ENCODE results near the gene CLIP3. TPM values are rescaled to one million over a fixed set of nuclear protein-coding genes. Genes with fewer than 3 reads are reported as not detected.

The CLIP3 gene
- polyA plus RNA-seq, 2 of the 4 experiments (the other 2 are of a cell fraction) = 1.1 to 1.5 TPM

DNA sequence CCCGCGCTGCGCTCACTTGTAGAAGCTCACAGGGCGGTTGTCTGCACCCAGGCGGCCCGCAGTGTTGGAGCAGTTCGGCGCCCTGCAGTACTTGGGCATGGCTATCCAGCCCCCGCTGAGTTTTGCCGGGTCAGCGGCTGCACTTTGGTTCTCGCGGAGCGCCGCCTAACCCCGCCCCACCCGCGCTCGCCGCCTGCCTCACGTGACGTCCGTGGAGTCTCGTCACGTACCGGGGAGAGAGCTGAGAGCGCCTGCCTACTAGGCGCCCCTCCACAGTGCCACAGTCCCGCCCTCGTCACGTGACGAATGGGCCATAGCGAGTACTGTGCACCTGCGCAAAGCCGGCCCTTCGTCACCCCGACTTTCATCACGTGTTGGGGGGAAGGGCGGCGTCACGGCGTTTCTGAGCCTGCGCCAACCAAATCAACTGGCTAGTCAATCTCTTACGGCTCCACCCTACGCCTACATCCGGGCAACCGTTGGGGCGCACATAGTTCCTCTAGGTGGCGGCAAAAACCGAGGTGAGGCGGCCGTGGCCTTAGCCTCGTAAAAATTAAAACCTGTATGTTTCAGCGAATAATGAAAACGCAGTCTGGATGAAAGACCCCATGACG lies 21.6 kb upstream of the CLIP3 start, which contains the start of gene THAP8 (continued):
- TF ChIP-seq REST (IDR thresholded peaks at IDR 0.05) = no peak
- TF ChIP-seq TP53 (CRISPR knock-in tag; IDR thresholded peaks at IDR 0.05) = peak; percentile 60; the same call in 1 of the 2 replicates
- TF ChIP-seq FOXS1 (CRISPR knock-in tag; IDR thresholded peaks at IDR 0.05) = no peak
- no peak for TF ChIP-seq ZFP36 (IDR thresholded peaks at IDR 0.05; ENCODE audit: borderline replicate concordance, partially characterized antibody)
- peak; percentile 68 for TF ChIP-seq CHD2 (IDR thresholded peaks at IDR 0.05; ENCODE audit: low read length, partially characterized antibody)
- TF ChIP-seq POLR2A (IDR thresholded peaks at IDR 0.05; ENCODE audit: low read length) = peak; percentile 93
- TF ChIP-seq FOSB (CRISPR knock-in tag; IDR thresholded peaks at IDR 0.05) = no peak
- TF ChIP-seq CHD4 (IDR thresholded peaks at IDR 0.05; ENCODE audit: borderline replicate concordance) = no peak
- peak; percentile 98 for TF ChIP-seq NPAS2 (CRISPR knock-in tag; IDR thresholded peaks at IDR 0.05; ENCODE audit: borderline replicate concordance)
- no peak for TF ChIP-seq RARB (CRISPR knock-in tag; IDR thresholded peaks at IDR 0.05)
- no peak for TF ChIP-seq NFE2L2 (conservative IDR thresholded peaks at IDR 0.05; ENCODE audit: low read length)
- 0 out of 4 replicates have a peak, but pooled peaks of 1 of the 2 experiments have one; percentile 53 for TF ChIP-seq CEBPB (IDR thresholded peaks at IDR 0.05)
- no peak for TF ChIP-seq SREBF2 (IDR thresholded peaks at IDR 0.05)
- peak in 1 of 2 experiments; percentile 17; a peak in 2 of 5 replicates for TF ChIP-seq RAD21 (conservative IDR thresholded peaks at IDR 0.05 in 1 of 2, IDR thresholded peaks at IDR 0.05 in 1 of 2)
- TF ChIP-seq BHLHE40 (IDR thresholded peaks at IDR 0.05; ENCODE audit: low read depth, low read length) = peak; percentile 99

- ChIA-PET POLR2A (no interaction called here), CTCF (interaction anchor here (0.7 to 11.9 kb wide), 6 partner anchors 10 to 109 kb away, joined by 3 to 157 read pairs (median 4); partner anchors contain the start of genes ALKBH6 and OVOL3)
- ATAC-seq (no peak), FAIRE-seq (no peak), DNase-seq (ENCODE audit: low read depth in 1 of 2, low spot score in 1 of 2) (no peak)
- no peaks in the 10 kb centered on the region for H3K9me3 ChIP-seq
- no peak overlapping the region for H3K27ac ChIP-seq
- H3K4me3 ChIP-seq = no peak overlapping the region
- 91% methylated on average over 4 of the region's 4 CpGs for whole genome bisulfite sequencing (ENCODE audit: missing lambda C conversion rate)
- TF ChIP-seq RFX5 (IDR thresholded peaks at IDR 0.05) (no peak), POLR2AphosphoS2 (conservative IDR thresholded peaks at IDR 0.05; ENCODE audit: low read length) (no peak), CBX8 (IDR thresholded peaks at IDR 0.05) (no peak), CHD4 (IDR thresholded peaks at IDR 0.05; ENCODE audit: borderline replicate concordance) (no peak), MAX (IDR thresholded peaks at IDR 0.05) (no peak), JUNB (IDR thresholded peaks at IDR 0.05) (no peak)
- no peak overlapping the region for H3K4me2 ChIP-seq
- H3K4me1 ChIP-seq = peaks cover 18% of the 10 kb centered on the region
Measured at GRCh38 chr19:36051637-36052036, 19.0 kb upstream of the CLIP3 start.

- 47% methylated on average over 3 of the region's 3 CpGs for WGBS (ENCODE audit: missing lambda C conversion rate)
- DNase-seq (ENCODE audit: low read depth in 1 of 2, low spot score in 1 of 2) = peak in 1 of 2 experiments; percentile 67
- no peak overlapping the region for H3K4me3 ChIP-seq
- no peaks in the 10 kb centered on the region for H3K9me3 ChIP-seq
- peak; percentile 54 for FAIRE-seq
- ChIA-PET CTCF (interaction anchor here (0.7 to 1.9 kb wide), 6 partner anchors 15 to 109 kb away, joined by 3 to 5 read pairs (median 3); partner anchors contain the start of gene ALKBH6), POLR2A (no interaction called here)
- H3K4me2 ChIP-seq = no peak overlapping the region
- ATAC-seq = no peak
- H3K27ac ChIP-seq = no peak overlapping the region
- peaks cover 14% of the 10 kb centered on the region for H3K4me1 ChIP-seq
- no peak for TF ChIP-seq KDM5A (IDR thresholded peaks at IDR 0.05)
- TF ChIP-seq HOXB5 (CRISPR knock-in tag; IDR thresholded peaks at IDR 0.05) = no peak
- TF ChIP-seq, protein P1, sequence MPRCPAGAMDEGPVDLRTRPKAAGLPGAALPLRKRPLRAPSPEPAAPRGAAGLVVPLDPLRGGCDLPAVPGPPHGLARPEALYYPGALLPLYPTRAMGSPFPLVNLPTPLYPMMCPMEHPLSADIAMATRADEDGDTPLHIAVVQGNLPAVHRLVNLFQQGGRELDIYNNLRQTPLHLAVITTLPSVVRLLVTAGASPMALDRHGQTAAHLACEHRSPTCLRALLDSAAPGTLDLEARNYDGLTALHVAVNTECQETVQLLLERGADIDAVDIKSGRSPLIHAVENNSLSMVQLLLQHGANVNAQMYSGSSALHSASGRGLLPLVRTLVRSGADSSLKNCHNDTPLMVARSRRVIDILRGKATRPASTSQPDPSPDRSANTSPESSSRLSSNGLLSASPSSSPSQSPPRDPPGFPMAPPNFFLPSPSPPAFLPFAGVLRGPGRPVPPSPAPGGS (IDR thresholded peaks at IDR 0.05) = no peak
- no peak for TF ChIP-seq HOXA7 (CRISPR knock-in tag; IDR thresholded peaks at IDR 0.05)
- no peak for TF ChIP-seq FOSB (CRISPR knock-in tag; IDR thresholded peaks at IDR 0.05)
- TF ChIP-seq RAD21 (conservative IDR thresholded peaks at IDR 0.05 in 1 of 2, IDR thresholded peaks at IDR 0.05 in 1 of 2) = peak; percentile 34 to 48; a peak in 3 of 5 replicates
- no peak for TF ChIP-seq MAX (IDR thresholded peaks at IDR 0.05)
- no peak for TF ChIP-seq MAZ (IDR thresholded peaks at IDR 0.05; ENCODE audit: borderline replicate concordance, low read depth, low read length)
- no peak for TF ChIP-seq EP300 (IDR thresholded peaks at IDR 0.05)
- TF ChIP-seq CBX8 (IDR thresholded peaks at IDR 0.05) = no peak
- no peak for TF ChIP-seq EHF (CRISPR knock-in tag; IDR thresholded peaks at IDR 0.05)
- TF ChIP-seq ZC3H11A (IDR thresholded peaks at IDR 0.05) = no peak
- peak; percentile 54 for TF ChIP-seq SMC3 (IDR thresholded peaks at IDR 0.05)
- TF ChIP-seq KDM1A (IDR thresholded peaks at IDR 0.05; ENCODE audit: low read depth) = no peak
Measured at GRCh38 chr19:36051236-36051635, 18.6 kb upstream of the CLIP3 start.
